GDM1 (cell line): ENCODE data around the gene SERPINA5.
"Not testable (repeated sequence)": the region's sequence is repeated elsewhere in the genome, so short reads cannot be mapped to it uniquely, and the experiment has no call there.

Experiments used
- DNase-seq: peaks from one replicate; lab custom pipeline; 2025; lab: John Stamatoyannopoulos, UW

SERPINA5 gene

GRCh38 chr14:94622653-94623421 lies 41.6 kb downstream of the SERPINA5 start:
- DNase-seq = no peak

GRCh38 chr14:94623422-94623809 lies 42.2 kb downstream of the SERPINA5 start:
- DNase-seq = no peak

DNA sequence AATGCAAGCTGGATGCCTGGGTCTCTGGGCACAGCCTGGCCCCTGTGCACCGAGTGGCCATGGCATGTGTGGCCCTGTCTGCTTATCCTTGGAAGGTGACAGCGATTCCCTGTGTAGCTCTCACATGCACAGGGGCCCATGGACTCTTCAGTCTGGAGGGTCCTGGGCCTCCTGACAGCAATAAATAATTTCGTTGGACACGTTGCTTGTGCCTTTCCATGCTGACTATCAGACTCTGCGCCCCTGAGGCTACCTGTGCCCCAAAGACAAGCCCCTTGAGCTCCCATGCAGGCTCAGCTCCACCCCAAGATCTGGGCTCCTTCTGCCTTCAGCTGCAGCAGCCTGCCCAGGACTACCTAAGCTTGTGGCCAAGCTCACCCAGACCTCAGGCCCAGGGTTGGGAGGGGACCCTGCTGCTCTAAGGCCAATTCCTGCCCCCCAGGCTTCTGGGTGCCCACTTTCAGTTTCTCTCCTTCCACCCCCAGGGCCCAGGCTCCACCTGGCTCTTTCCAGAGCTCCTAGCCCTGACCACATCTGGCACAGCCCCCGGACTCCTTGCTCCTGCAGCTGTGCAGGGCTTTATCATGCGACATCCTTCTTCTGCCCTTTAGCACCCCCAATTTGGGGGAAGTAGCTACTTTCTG lies 42.8 kb downstream of the SERPINA5 start:
- no peak for DNase-seq

DNA sequence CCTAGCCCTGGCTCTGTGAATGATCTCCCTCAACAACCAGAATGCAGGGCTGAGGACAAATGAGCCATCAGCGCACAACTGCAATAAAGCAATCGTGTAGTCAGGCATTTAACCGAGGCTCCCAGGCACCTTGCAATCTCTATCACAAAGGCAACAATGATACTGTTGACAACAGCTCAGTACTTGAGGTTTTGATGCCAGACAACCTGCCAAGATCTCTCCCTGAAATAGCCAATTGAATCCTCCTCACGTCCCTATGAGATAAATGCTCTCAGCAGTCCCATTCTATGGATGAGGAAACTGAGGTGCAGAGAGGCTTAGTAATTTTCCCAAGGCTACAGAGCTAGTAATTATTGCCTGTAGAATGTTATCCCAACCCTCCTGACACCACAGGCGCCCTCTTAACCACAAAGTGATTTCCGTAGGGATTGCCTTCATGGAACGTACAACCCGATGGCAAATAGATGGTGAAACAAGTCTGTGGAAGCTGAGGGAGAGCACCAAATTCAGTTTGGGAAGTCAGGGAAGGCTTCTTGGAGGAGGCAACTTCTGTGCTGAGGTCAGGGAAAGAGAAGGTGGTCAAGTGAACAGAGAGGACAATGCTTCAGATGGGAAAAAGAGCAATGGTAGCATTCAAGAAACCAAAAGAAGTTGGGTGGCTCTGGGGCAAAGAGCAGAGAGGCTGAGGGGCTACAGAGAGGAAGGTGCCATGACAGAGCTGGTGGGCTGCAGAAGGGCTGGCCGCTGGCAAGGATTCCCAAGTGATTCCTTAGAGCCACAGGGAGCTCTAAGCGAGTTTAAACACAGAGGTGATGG lies 43.5 kb downstream of the SERPINA5 start:
- DNase-seq = no peak

GRCh38 chr14:94625353-94625635 lies 44.1 kb downstream of the SERPINA5 start:
- no peak for DNase-seq

- no peak for DNase-seq
These were observed 47.4 kb downstream of the SERPINA5 start for GRCh38 chr14:94628578-94628977.

- no peak for DNase-seq
These were observed 49.2 kb downstream of the SERPINA5 start for GRCh38 chr14:94630396-94630795.

- no peak for DNase-seq
These were observed 49.8 kb downstream of the SERPINA5 start for GRCh38 chr14:94631050-94631449.

GRCh38 chr14:94631536-94632304 lies 50.5 kb downstream of the SERPINA5 start:
- DNase-seq = no peak

- no peak for DNase-seq
These were observed 51.0 kb downstream of the SERPINA5 start for GRCh38 chr14:94632305-94632590.

DNA sequence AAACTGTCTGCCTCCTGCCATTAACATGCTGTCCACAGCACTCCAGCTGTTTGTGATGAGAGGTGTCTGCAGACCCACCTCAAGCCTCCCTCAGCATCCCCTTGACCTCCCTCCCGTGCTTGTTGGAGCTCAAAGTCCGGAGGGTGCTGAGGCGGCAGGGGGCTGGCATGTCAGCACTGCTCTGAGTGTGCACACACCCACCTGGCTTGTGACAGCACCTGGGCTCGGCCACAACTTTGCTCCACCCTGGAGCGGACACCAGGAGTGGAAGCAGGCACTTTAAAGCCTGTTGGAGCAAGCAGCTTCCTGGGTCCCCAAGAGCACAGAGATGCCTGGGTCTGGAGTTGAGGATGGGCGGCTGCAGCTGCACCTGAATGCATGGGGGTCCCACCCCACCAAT lies 51.9 kb downstream of the SERPINA5 start:
- no peak for DNase-seq

DNA sequence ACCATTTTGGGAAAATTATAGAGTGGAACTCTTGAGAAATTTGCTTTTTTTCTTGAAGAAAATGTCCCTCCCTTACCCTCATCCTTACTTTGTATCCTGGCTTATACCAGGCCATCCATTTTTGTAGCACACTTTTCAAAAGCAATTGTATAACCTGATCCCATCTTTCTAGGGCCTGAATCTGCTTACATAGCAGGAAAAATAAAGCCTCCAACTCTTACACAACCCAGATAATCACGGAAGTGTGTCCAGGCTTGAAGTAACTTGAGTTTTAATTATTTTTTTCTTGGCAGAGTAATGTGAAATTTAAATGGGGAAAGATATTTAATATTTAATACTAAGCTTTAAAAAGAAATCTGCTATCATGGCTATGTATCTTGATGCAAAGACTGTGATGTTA lies 53.9 kb downstream of the SERPINA5 start:
- no peak for DNase-seq

DNA sequence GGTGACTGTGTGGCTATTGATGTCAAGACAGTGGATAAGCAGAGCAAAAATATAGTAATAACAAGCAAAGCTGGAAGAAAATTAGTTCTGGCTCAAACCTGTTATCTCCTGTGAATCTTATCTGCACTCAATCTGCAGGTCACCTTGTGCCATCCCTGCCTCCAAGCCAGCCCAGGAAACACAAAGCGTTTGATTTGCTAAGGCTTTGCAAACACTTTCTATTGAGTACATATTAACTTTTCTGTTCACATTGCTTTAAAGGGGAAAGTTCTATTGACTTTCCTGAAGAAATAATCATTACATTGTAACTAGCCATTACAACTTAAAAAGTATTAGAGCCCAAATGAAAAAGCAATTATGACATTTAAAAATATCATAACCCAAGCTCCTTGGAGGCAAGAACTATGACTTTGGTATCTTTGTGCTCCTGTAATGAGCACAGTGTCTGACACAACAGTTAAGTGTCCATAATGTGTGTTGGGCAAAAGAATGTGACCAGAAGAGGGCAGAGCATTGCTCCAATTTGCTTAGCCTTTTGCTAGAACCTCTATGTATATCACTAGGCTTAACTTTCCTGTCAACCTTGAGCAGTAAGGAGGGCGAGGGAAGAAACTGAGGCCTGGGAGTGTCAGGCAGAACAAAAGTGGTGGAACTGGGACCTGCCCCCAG lies 55.7 kb downstream of the SERPINA5 start:
- DNase-seq = no peak

DNA sequence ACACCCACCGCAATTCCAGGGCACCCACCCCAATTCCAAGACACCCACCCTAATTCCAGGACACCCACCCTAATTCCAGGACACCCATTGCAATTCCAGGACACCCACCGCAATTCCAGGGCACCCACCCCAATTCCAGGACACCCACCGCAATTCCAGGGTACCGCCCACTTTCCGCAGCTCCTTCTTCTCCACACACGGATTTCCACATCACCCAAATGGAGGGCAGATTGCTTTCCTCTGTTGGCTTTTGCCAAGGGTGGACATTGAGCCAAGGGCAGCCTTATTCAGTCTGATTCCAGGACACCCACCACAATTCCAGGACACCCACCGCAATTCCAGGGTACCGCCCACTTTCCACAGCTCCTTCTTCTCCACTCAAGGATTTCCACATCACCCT lies 56.6 kb downstream of the SERPINA5 start:
- DNase-seq = not testable (repeated sequence)

DNA sequence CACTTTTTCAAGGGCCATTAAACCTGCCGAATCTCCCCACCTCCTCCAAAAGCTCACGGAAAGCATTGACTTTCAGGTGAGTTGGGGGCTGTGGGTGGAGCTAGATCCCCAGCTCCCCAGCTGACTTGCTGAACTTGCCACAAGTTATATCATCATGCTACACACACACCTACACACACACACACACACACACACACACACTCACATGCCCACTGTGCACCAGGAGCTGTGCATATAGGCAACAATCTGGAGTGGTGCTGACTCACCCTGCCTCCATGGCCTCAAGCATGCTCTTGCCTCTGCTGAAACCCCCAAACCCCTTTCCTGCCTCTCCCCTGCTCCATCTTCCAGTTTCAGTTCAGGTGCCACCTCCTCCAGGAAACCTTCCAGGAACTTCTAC lies 57.1 kb downstream of the SERPINA5 start:
- DNase-seq = no peak

DNA sequence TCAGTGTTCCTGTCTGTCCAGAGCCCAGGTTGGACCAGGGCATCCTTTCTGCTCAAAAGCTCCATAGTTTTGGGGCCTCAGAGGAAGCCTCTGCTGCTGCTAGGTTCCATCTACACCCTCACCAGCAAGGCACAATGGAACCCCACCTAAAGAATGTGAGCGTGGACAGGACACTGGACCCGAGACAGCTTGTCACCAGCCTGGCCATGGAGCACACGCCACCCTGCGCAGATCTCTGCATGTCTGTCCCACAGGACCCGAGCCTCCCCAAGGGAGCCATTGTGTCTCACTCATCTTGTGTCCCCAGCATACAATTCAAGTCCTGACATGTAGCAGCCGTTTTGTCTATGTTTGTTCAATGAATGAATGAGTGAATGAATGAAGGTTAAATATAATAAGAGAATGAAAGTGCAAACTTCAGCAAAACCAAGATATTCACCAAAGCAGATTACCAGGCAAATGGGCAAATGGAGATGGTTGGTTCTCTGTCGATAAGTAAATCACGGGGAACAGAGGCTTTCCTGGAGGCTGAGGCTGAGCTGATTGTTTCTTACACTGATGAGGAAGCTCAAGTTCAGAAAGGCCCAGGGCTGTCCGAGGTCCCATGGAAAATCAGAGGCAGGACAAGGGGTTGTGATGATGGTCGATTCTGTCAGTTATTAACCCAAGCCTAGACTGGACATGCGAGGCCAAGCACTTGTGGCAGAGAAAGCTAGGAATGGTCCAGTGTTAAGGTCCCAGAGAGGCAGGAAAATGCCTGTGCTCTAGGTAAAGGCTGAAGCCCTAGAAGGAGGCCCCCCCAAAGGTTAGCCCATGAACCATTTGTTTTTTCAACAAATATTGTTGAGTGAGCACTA lies 58.0 kb downstream of the SERPINA5 start:
- no peak for DNase-seq

DNA sequence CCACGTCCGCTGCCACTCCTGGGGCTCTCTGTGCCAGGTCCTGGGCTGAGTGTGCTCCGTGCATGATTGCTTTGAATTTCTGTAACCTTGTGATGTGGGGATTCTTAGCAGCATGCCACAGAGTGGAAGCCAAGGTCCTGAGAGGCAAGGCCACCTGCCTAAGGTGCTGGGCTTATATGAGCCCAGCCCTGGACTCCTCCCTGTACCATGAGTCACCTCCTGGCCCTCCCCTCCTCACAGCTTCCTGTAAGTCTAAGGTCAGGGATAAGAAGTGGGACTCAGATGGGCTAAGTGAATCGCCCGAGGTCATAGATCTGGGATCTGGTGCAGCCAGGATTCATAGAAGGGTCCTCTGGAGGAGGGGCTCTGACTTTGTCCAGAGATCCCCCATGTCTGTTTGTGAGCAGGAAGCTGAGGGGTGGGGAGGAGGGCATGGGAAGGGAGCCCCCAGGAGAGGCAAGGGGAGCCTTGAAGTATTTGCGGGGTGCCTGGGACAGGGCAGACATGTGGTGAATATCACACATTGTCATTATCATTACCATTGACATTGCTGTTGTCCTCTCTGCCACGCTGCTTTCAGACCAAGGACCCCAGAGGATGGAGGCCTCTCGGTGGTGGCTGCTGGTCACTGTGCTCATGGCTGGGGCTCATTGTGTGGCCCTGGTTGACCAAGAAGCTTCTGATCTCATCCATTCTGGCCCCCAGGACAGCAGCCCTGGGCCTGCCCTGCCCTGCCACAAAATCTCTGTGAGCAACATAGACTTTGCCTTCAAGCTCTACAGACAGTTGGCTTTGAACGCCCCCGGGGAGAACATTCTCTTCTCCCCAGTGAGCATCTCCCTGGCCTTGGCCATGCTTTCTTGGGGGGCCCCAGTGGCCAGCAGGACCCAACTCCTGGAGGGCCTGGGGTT lies 59.8 kb downstream of the SERPINA5 start:
- no peak for DNase-seq

DNA sequence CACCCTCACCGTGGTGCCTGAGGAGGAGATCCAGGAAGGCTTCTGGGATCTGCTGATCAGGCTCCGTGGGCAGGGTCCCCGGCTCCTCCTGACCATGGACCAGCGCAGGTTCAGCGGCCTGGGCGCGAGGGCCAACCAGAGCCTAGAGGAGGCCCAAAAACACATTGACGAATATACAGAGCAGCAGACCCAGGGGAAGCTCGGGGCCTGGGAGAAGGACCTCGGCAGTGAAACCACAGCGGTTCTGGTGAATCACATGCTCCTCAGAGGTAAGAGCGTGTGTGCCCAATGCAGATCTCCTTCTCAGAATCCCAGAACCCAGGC lies 60.4 kb downstream of the SERPINA5 start:
- DNase-seq = no peak
